Activated gamma-delta T cell (primary cell): ENCODE data around the gene DCTN4.

Source experiments
- DNase-seq: peaks from one replicate; lab custom pipeline; 2025; lab: John Stamatoyannopoulos, UW

The DCTN4 gene

GRCh38 chr5:150740992-150741391, 17.8 kb downstream of the DCTN4 start:
- no peak for DNase-seq

- no peak for DNase-seq
Observed at GRCh38 chr5:150738862-150739261, 20.0 kb downstream of the DCTN4 start.

- no peak for DNase-seq
Observed at GRCh38 chr5:150734579-150735384, 24.0 kb downstream of the DCTN4 start.

- no peak for DNase-seq
Observed at GRCh38 chr5:150731669-150732242, 27.1 kb downstream of the DCTN4 start.

GRCh38 chr5:150729859-150730258, 29.0 kb downstream of the DCTN4 start:
- DNase-seq: no peak

GRCh38 chr5:150723845-150724244, 35.0 kb downstream of the DCTN4 start:
- no peak for DNase-seq

GRCh38 chr5:150710165-150710564, 48.7 kb downstream of the DCTN4 start:
- no peak for DNase-seq

- no peak for DNase-seq
Observed at GRCh38 chr5:150706776-150707390, 51.9 kb downstream of the DCTN4 start.

GRCh38 chr5:150703762-150704161, 55.1 kb downstream of the DCTN4 start:
- DNase-seq: no peak

- peak; percentile 84 for DNase-seq
Observed at GRCh38 chr5:150700594-150701377, 58.0 kb downstream of the DCTN4 start, which contains the start of gene RBM22. Gene RBM22 (minus strand): TSS chr5:150701062. CDS start chr5:150700985, 77 bp downstream.

GRCh38 chr5:150700246-150700593, 58.6 kb downstream of the DCTN4 start:
- no peak for DNase-seq

GRCh38 chr5:150694612-150695011, 64.2 kb downstream of the DCTN4 start:
- DNase-seq: no peak

- DNase-seq: no peak
Observed at GRCh38 chr5:150692276-150692675, 66.5 kb downstream of the DCTN4 start.

- DNase-seq: no peak
Observed at GRCh38 chr5:150690760-150691159, 68.1 kb downstream of the DCTN4 start.

GRCh38 chr5:150689120-150689519, 69.7 kb downstream of the DCTN4 start:
- no peak for DNase-seq

GRCh38 chr5:150676578-150676977, 82.2 kb downstream of the DCTN4 start:
- no peak for DNase-seq

GRCh38 chr5:150675069-150675468, 83.7 kb downstream of the DCTN4 start:
- no peak for DNase-seq

GRCh38 chr5:150674341-150674821, 84.4 kb downstream of the DCTN4 start:
- DNase-seq: no peak

- DNase-seq: no peak
Observed at GRCh38 chr5:150672884-150673275, 85.9 kb downstream of the DCTN4 start.

- DNase-seq: no peak
Observed at GRCh38 chr5:150672237-150672883, 86.5 kb downstream of the DCTN4 start.

GRCh38 chr5:150671509-150672236, 87.1 kb downstream of the DCTN4 start:
- no peak for DNase-seq
